MM.1S (cell line): Measurements from ENCODE around the gene PRKCB.

Source experiments
- DNase-seq: peaks from one replicate; pipeline ENCODE4 v3.0.0-alpha.2; 2015
- H2AFZ ChIP-seq: fragments of 300-600 bp; sonication (generic); 2 replicates; pipeline ENCODE4 v1.6.0; 2016; ENCODE audit warnings: antibody characterized with exemption, low read length
- H3F3A ChIP-seq: fragments of 300-600 bp; sonication (generic); 2 replicates; pipeline ENCODE4 v1.6.1; 2016; ENCODE audit warnings: mild to moderate bottlenecking, antibody characterized with exemption, low read length, moderate library complexity, mixed read lengths; ENCODE audit not compliant: insufficient read depth
- H3K27ac ChIP-seq: fragments of 300-600 bp; sonication (generic); 2 replicates; pipeline ENCODE4 v1.5.1; 2016; ENCODE audit warnings: mild to moderate bottlenecking, low read length
- H3K27me3 ChIP-seq: fragments of 300-600 bp; sonication (generic); replicated peaks from 2 replicates; pipeline ENCODE4 v1.6.0; 2016; ENCODE audit warnings: low read length; ENCODE audit not compliant: insufficient read depth
- H3K36me3 ChIP-seq: fragments of 300-600 bp; sonication (generic); replicated peaks from 2 replicates; pipeline ENCODE4 v1.6.1; 2016; ENCODE audit warnings: mild to moderate bottlenecking, low read length, mixed read lengths; ENCODE audit not compliant: insufficient read depth
- H3K4me1 ChIP-seq: fragments of 300-600 bp; sonication (generic); 2 replicates; pipeline ENCODE4 v1.6.1; 2016; ENCODE audit warnings: low read length, mixed read lengths
- H3K4me2 ChIP-seq: fragments of 300-600 bp; sonication (generic); 2 replicates; pipeline ENCODE4 v1.6.0; 2016; ENCODE audit warnings: low read depth, low read length
- H3K4me3 ChIP-seq: fragments of 300-600 bp; sonication (generic); 2 replicates; pipeline ENCODE4 v1.5.1; 2016; ENCODE audit warnings: low read length, mixed read lengths
- H3K79me2 ChIP-seq: fragments of 300-600 bp; sonication (generic); 2 replicates; pipeline ENCODE4 v1.6.1; 2016; ENCODE audit warnings: mixed run types, low read length, mixed read lengths
- H3K9ac ChIP-seq: fragments of 300-600 bp; sonication (generic); 2 replicates; pipeline ENCODE4 v1.6.1; 2016; ENCODE audit warnings: low read length, mixed read lengths
- H3K9me2 ChIP-seq: fragments of 300-600 bp; sonication (generic); replicated peaks from 2 replicates; pipeline ENCODE4 v1.6.1; 2016; ENCODE audit warnings: mild to moderate bottlenecking, low read length, mixed read lengths; ENCODE audit not compliant: insufficient read depth
- H3K9me3 ChIP-seq: fragments of 300-600 bp; sonication (generic); replicated peaks from 2 replicates; pipeline ENCODE4 v1.6.1; 2016; ENCODE audit warnings: mild to moderate bottlenecking, low read length, mixed read lengths; ENCODE audit not compliant: insufficient read depth
- H4K20me1 ChIP-seq: fragments of 300-600 bp; sonication (generic); 2 replicates; pipeline ENCODE4 v1.6.1; 2016; ENCODE audit warnings: mild to moderate bottlenecking, low read length, moderate library complexity, mixed read lengths; ENCODE audit not compliant: insufficient read depth
- EZH2 ChIP-seq: fragments of 300-600 bp; sonication (generic); optimal IDR thresholded peaks from 2 replicates; pipeline ENCODE3; 2017; ENCODE audit warnings: low read depth, mild to moderate bottlenecking, antibody characterized with exemption, low read length, mixed read lengths
- EZH2phosphoT487 ChIP-seq: fragments of 300-600 bp; sonication (generic); IDR thresholded peaks from 2 replicates; pipeline ENCODE4 v1.6.1; 2018; ENCODE audit warnings: antibody characterized with exemption, low read length
- TF ChIP-seq, protein P1 (sequence below): fragments of 300-600 bp; sonication (generic); IDR thresholded peaks from 2 replicates; pipeline ENCODE4 v1.5.1; 2016; ENCODE audit warnings: antibody characterized with exemption, low read length, mixed read lengths

The PRKCB gene

DNA sequence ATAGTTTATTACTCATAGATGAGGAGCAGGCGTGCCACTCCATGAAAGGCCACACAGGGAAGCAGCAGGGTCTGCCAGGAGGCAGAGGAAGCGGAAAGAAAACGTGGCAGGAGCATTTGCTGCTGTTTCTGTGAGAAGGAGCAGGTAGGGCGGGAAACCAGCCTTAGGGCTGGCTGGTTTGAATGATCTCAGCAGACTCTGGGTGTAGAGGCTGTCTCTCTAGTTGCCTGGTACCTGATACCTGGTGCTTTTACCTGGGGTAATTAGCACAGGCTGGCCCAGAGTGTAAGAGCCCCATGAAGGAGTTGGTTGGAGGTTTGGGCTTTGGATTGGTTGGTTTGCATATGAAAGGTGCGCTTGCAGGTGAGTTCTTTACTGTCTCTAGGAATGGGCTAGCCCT, 215.3 kb downstream of the PRKCB start:
- Histone ChIP-seq H3F3A (no peaks in the 10 kb centered on the region), H3K36me3 (no peaks in the 10 kb centered on the region), H2AFZ (no peak overlapping the region), H3K9me3 (no peaks in the 10 kb centered on the region), H3K79me2 (no peaks in the 10 kb centered on the region), H3K4me1 (no peaks in the 10 kb centered on the region), H4K20me1 (no peaks in the 10 kb centered on the region), H3K9me2 (no peaks in the 10 kb centered on the region), H3K4me2 (no peak overlapping the region), H3K27ac (no peak overlapping the region), H3K4me3 (no peak overlapping the region), H3K27me3 (no peaks in the 10 kb centered on the region), H3K9ac (no peak overlapping the region)
- no peak for TF ChIP-seq EZH2
- TF ChIP-seq EZH2phosphoT487, result no peak
- TF ChIP-seq, protein P1, sequence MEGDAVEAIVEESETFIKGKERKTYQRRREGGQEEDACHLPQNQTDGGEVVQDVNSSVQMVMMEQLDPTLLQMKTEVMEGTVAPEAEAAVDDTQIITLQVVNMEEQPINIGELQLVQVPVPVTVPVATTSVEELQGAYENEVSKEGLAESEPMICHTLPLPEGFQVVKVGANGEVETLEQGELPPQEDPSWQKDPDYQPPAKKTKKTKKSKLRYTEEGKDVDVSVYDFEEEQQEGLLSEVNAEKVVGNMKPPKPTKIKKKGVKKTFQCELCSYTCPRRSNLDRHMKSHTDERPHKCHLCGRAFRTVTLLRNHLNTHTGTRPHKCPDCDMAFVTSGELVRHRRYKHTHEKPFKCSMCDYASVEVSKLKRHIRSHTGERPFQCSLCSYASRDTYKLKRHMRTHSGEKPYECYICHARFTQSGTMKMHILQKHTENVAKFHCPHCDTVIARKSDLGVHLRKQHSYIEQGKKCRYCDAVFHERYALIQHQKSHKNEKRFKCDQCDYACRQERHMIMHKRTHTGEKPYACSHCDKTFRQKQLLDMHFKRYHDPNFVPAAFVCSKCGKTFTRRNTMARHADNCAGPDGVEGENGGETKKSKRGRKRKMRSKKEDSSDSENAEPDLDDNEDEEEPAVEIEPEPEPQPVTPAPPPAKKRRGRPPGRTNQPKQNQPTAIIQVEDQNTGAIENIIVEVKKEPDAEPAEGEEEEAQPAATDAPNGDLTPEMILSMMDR, result no peak
- no peak for DNase-seq

GRCh38 chr16:24052329-24053098, 216.7 kb downstream of the PRKCB start:
- Histone ChIP-seq H3K36me3 (no peaks in the 10 kb centered on the region), H3K9me2 (no peaks in the 10 kb centered on the region), H2AFZ (no peak overlapping the region), H3K27me3 (no peaks in the 10 kb centered on the region), H3K4me1 (no peaks in the 10 kb centered on the region), H3K79me2 (no peaks in the 10 kb centered on the region), H3K4me3 (no peak overlapping the region), H3F3A (no peaks in the 10 kb centered on the region), H3K9me3 (no peaks in the 10 kb centered on the region), H3K27ac (no peak overlapping the region), H4K20me1 (no peaks in the 10 kb centered on the region), H3K9ac (no peak overlapping the region), H3K4me2 (no peak overlapping the region)
- no peak for DNase-seq
- TF ChIP-seq EZH2 (no peak), EZH2phosphoT487 (no peak)
- TF ChIP-seq, protein P1, result no peak

DNA sequence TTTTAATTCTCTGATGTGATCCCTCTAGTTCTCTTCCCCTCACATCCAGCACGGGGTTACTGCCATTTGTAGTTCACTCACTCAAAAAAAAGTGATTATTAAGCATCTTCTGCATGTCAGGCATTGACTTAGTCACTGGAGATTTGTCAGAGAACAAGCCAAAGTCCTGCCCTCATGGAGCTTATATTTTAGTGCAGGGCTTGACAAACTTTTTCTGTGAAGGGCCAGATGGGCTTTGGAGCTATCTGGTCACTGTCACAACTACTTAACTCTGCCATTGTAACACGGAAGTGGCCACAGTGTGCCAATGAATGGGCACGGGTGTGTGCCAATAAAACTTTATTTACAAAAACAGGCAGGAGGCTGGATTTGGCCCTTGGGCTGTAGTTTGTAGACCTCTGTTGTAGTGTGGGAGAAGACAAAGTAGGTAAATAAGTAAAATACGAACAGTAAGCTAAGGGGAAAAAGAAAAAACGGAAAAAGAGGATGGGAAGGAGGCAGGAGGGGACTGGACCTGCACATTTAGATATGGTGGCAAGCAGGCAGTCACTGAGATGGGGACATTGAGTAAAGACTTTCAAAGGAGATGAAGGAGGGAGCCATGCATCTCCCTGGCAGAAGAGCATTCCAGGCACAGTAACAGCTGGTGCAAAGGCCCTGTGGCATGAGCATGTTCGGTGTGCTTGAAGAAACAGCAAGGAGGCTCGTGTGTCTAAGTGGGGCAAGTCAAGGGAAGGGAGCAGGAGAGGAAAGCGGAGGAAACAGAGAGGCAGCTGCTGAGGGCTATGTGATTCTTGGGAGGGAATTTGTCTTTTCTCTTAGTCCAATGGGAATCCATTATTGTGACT, 217.5 kb downstream of the PRKCB start:
- Histone ChIP-seq H4K20me1 (no peaks in the 10 kb centered on the region), H3F3A (no peaks in the 10 kb centered on the region), H3K4me3 (no peak overlapping the region), H2AFZ (no peak overlapping the region), H3K9me3 (no peaks in the 10 kb centered on the region), H3K4me2 (no peak overlapping the region), H3K9ac (no peak overlapping the region), H3K4me1 (no peaks in the 10 kb centered on the region), H3K27ac (no peak overlapping the region), H3K27me3 (no peaks in the 10 kb centered on the region), H3K79me2 (no peaks in the 10 kb centered on the region), H3K9me2 (no peaks in the 10 kb centered on the region), H3K36me3 (no peaks in the 10 kb centered on the region)
- DNase-seq, result no peak
- TF ChIP-seq EZH2phosphoT487, result no peak
- no peak for TF ChIP-seq EZH2
- TF ChIP-seq, protein P1, result no peak
